ENCODE data around the gene SELENOK.
"Not testable (repeated sequence)": the region's sequence is repeated elsewhere in the genome, so short reads cannot be mapped to it uniquely, and the experiment has no call there.

The SELENOK gene
- 36.6 to 55.7 (median 44.6) reads per million in 4 experiments for total RNA-seq

DNA sequence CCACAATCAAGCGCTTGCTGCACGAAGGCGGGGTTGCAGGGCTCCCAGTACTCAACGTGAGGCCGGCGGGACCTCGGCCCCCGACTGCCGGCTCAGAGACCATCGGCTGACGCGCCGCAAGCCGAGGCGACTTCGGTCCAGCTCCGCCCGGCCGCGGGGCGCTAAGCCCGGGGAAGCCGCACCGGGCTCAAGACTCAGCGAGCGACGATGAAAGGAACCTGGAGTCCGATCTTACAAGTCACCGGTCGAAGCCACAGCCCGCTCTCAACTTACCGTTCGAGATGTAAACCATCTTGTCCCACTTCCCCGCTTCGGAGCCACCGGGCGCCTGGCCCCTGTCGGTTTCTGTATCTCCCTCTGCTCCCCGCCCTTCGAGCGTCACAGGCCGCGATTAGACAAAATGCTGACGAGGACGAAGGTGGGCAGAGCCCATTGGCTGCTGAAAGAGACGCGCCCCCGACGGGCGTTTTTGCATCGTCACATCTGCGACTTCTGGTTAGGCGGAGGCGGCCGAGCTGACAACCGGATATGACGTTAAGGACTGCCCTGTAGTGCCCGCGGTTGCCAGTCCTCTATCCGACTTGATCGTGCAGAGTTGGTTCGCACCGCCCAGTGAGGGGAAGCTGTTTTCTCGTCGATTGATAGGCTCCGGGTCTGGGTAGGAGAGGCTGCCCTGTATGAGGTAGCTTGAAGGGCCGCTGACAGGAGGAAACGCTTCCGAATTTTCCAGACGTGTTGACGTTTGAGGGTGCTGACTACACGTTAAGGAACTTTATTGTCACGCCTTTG, at the start of gene SELENOK:
Gene SELENOK, minus strand, starts transcription at position 363 of the 789 bp plus-strand sequence.
- peak; percentile 92 for DNase-seq

DNA sequence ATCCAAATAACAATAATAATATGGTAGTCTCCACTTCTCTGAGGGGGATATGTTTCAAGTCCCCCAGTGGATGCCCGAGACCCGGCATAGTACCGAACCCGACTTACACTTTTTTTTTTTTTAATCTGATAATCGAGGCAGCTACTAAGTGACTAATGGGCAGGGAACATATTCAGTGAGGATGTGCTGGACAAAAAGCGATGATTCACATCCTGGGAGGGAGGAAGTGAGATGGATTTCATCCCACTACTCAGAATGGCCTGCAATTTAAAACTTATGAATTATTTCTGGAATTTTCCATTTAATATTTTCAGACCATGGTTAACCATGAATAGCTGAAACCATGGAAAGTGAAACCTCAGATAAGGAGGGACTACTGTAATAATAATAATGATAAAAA, 49.5 kb upstream of the SELENOK start:
- no peak for DNase-seq

DNA sequence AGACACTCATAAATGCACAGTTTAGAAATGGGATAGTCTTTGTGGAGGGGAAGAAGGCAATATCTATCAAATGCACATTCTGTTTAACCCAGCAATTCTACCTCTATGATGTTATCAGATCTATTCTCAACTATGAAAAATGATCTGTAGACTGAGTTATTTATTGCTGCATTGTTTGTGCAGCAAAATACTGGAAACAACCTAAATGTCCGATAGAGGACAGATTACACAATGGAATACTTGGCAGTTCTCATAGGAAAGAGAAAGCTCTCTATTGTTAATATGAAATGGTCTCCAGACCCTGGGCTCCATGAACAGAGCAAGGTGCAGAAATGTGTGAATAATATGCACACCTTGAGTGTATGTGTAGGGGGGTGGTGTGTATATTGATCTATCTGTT, 49.0 kb upstream of the SELENOK start:
- no peak for DNase-seq

DNA sequence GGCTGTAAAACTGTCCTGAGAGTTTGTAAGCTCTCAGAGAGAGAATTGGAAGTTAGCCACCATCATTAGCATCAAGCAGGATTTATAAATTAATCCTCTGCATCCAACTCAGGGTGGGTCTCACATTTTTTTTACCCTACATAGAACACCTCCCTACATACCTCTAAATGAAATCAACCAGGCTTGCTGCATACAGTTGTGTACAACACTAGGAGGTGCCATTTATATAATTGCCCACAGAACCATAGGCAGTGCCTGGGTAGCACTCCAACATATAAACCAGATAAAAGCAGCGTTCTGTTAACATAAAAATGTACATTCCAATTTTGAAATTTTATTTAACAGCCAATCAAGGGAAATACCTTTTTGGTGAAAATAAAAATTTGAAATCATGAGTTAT, 48.2 kb upstream of the SELENOK start:
- DNase-seq = no peak

DNA sequence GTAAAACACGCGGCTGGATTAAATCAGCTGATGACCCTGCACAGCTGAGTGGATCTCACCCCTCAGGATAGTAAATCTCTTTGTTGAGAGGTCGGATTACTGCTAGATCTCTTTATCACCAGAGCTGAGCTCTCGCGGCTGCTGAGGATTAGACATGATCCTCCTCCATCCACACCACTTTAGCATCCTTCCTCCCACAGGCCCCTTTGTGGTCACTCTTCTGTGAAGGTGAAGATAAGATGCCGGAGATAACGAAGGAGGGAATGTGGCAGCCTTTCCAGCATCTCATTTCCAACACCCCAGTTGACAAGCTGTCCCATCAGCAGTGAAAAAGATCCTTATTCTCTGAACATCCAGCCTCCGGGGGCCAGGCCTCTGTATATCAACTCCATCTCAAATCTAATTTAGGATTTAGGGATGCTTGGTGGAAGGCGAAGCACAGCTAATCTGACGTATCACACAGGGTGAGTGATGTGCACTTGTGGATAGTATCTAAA, 47.5 kb upstream of the SELENOK start:
- DNase-seq = no peak

DNA sequence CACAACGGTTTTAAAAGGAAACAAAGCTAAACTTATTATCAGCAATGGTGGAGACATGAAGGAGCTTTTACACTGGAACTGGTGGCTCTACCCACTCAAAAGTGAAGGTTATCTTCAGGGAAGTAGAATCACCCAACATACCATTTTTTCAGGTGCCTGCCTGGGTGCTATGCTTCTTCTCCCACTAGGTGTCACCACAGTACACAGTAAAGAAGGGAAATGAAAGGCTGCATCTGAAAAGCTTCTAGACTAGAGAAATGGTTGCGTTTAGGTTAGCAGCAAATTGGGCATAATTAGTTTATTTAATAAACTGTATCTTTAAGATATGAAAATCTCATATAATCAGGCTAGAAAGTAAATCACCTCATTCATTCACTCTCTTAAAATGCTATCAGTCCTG, 47.0 kb upstream of the SELENOK start:
- no peak for DNase-seq

DNA sequence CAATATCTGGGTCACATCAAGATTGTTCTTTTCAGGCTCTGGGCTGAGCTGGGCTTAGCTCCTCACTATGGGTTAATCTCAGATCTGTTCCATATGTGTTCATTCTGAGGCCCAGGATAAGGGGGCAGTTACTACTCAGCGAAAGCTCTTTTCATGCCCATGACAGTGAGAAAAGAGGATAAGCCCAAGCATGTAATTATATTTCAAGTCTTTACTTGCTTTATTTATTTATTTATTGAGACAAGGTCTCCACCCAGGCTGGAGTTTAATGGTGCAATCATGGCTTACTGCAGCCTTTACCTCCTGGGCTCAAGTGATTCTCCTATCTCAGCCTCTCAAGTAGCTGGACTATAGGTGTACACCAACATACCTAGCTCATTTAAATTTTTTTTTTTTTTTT, 44.7 kb upstream of the SELENOK start:
- DNase-seq = no peak

DNA sequence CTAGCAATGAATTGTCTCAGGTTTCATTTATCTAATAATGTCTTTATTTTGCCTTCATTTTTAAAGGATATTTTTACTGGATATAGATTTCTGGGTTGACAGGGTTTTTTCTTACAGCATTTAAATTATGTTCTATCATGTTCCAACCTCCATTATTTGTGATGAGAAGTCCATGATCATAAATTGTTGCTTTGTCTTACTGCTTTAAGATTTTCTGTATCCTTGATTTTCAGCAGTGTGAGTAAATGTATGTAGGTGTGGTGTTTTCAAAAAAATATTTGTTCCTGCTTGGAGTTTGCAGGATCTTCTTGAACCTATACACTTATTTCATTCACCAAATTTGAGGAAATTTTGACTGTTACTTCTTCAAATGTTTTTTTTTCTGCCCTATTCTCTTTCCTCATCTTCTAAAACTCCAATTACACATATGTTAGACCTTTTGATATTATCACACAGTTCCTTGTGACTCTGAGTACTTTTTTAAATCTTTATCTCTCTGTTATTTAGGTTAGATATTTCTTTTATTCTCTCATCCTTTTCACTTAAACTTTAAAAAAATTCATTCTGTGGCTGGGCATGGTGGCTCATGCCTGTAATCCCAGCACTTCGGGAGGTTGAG, 43.7 kb upstream of the SELENOK start:
- no peak for DNase-seq

DNA sequence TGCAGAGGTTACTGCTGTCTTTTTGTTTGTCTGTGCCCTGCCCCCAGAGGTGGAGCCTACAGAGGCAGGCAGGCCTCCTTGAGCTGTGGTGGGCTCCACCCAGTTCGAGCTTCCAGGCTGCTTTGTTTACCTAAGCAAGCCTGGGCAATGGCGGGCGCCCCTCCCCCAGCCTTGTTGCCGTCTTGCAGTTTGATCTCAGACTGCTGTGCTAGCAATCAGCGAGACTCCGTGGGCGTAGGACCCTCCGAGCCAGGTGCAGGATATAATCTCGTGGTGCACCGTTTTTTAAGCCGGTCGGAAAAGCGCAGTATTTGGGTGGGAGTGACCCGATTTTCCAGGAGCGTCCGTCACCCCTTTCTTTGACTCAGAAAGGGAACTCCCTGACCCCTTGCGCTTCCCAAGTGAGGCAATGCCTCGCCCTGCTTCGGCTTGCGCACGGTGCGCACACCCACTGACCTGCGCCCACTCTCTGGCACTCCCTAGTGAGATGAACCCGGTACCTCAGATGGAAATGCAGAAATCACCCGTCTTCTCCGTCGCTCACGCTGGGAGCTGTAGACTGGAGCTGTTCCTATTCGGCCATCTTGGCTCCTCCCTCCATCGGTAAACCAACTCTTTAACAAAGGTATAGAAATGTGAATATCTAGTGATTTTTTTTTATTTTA, 35.7 kb upstream of the SELENOK start:
- not testable (repeated sequence) for DNase-seq

DNA sequence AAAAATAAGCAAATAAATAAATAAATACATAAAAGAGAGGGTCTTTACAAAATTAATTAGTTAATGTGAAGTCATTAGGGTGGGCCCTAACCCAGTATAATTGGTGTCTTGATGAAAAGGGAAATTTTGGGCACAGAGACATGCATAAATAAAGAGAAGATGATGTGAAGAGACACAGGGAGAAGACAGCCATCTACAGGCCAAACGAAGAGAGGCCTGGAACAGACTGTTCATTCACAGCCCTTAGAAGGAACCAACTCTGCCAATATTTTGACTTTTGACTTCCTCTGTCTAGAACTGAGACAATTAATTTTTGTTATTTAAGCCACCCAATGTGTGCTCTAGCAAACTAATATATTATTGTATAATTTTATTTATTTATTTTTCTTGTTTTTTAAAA, 29.6 kb upstream of the SELENOK start:
- no peak for DNase-seq

DNA sequence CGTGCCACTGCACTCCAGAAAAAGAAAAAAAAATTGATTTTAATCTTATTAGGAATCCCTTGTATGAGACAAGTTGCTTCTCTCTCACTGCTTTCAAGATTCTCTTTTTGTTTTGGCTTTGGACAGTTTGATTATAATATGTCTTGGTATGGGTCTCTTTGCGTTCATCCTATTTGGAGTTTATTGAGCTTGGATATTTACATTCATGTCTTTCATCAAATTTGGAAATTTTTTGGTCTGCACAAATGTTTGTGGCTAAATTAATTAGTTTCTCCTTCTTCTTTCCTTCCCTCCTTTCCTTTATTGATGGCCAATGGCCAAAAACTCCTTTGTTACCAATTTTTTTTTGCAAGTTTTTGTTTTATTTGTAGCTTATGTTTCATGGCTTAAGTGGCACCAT, 28.1 kb upstream of the SELENOK start:
- no peak for DNase-seq

DNA sequence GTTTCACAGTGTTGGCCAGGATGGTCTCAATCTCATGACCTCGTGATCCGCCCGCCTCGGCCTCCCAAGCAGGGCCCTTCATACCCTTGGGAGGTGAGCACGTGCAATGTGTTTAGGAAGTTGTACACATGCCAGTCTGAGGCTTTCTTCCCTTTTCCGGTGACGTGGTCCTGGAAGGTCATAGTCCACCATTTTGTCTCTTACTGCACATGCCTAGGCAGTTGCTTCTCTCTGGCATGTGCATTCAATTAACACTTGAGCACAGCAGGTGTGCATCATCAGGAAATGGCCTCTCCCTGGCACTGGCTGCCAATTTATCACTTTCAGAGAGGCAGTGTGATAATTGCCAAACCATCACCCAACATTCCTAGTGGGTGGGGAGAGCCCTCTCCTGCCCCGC, 21.7 kb upstream of the SELENOK start:
- DNase-seq = no peak

DNA sequence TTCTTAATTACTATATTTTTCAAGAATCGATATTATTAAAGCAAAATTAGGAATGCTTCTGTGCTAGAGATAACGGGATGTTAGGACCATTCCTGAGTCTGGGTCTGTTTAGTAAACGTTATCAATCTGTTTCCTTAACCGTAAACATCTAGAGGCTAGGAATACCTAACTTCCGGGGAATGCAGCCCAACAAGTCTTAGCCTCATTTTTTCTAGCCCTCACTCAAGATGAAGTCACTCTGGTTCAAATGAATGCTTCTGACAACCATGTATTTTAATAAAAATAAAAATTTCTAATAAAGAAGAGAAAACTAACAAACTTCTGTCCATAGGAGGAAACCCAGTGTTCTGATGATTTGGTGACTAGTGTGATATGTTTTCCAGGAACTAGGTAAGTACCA, 11.1 kb upstream of the SELENOK start:
- no peak for DNase-seq

DNA sequence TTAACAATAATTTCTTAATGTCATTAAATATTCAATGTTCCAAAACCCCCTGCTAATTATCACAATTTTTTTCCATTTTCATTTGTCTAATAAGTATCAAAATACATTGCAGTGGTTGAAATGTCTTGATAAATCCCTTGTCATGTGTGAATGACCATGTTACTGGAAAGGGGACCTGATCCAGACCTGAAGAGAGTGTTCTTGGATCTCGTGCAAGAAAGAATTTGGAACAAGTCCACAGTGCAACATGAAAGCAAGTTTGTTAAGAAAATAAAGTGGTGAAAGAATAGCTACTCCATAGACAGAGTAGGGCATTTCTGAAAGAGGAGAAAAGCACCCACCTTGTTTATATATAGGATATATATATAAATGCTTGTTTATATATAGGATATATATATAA, 10.4 kb upstream of the SELENOK start:
- no peak for DNase-seq

DNA sequence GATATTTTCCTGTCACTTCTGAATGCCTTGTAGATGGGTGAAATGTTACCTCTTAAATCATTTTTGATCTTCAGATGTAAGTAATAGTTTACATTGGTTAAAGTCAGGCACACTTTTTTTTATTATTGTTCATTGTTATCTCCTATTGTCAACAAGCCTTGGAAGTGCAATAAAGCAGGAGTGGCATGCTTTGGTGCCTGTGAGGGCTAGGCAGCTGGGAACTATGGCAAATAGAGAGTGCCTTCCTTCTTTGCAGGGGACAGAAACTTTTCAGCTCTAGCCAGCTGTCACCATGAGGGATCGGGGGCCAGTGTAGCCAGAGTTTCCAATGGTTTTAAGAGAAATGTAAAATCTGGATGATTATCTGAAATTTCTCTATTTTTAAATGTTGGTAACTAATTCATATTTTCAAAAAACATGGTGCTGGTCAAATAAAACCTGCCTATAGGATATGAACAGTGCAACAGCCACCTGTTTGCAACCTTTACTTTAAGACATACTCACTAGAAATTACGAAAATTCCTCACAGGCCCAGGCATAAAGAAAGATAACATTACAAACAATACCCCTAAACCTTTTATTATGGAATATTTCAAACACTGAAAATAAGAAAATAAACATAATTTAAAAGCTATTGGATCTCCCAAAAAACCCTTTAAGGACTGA, 9.1 kb upstream of the SELENOK start:
- DNase-seq = no peak

DNA sequence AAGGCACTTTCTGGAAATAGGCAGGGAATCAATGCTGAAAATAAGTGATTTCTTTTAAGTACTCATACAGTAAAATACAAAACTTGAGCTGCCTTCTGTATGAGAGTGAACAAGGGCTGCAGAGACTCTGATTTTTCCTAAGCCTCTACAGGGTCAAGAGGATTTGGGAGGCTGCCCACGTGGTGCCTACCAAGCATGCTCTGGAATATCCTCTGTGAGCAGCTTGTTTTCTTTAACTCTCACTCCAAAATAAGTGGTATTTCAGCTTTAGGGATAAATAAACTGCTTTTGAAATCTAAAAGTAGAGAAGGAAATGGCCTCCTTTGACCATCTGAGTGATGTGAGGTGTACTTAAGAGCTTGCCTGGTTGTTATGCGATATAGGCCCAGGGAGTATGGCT, 8.1 kb upstream of the SELENOK start:
- no peak for DNase-seq

DNA sequence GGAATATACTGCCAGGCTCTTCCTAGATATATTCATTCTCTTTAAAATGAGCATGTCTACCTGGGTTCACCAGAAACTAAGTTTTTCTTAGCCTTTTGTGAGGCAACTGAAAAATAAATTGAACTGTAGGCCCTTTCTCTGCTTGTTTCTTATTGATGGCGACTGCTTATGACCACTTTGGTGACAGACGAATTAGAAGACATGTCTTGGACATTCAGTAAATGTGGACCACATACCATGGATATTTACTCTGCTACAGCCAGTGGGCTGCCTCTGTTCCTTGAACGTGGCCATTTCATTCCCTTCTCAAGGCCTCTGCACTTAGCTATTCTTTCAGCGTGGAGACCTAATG, 603 bp upstream of the SELENOK start:
- no peak for DNase-seq

DNA sequence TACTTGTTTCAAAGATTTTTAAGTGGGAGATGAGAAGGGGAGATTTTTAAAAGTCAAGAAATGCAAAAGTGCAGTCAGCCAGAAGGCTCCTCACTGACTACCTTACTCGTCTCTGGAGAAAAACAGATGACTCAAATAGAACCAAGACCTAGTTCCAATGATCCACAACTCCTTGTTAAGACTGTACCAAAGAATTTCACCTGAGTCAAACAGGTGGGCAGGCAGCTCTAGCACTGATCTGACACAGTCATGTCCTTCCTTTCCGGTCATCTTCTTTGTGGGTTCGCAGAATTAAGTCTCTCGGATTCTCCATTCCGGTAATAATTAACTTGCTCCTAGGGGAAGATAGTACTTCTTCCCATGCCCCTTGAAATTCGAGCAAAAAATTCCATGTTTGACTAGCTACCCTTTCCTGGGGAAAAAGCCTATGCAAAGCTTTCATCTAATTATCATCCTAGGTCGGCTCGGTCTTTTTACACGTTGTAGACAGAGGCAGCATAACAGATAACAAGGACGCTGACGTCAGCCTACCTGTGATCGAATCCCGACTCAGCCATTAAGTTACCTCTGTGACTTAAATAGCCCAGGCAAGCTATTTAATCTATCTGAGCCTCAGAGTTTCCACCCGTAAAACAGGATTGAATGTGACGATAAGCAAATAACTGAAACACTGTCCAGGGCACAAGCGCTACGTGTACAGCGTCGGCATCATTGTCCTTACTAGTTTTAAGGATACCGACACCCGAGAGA, 758 bp downstream of the SELENOK start:
- peak; percentile 38 for DNase-seq

DNA sequence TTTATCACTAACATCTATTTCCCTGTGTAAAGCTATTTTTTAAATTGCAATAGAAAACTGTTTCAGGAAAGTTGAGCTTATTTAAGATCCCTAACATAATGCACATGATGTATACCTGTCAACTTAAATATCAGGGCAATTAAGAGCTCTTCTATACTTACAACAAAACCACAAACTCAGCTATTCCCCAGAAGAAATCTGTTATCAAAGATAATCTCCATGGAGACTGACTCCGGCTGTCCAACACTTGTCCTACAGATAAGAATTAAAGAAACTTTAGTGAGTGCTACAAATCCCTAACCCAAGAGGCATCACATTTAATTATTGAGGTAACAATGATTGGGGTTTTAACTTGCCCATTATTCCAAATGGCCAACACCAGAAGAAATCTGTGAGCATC, 3.4 kb downstream of the SELENOK start:
- DNase-seq = no peak

DNA sequence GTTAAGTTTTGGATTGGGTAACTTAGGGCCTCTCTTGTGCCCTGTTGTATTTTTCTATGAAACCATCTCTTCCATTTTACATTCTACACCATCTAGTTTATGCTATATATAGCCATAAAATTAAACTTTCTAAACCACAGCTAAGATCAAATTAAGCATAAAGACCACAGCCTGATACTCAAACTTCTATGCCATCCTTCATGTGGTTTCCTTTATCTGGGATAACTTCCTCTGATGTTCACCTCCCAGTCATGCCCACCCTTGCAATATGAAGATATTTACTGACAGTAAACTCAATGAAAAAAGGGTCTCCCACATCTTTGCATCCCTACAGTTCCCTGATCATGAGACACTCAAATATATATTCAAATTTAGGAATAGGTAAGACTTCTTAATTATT, 4.2 kb downstream of the SELENOK start:
- DNase-seq = no peak

DNA sequence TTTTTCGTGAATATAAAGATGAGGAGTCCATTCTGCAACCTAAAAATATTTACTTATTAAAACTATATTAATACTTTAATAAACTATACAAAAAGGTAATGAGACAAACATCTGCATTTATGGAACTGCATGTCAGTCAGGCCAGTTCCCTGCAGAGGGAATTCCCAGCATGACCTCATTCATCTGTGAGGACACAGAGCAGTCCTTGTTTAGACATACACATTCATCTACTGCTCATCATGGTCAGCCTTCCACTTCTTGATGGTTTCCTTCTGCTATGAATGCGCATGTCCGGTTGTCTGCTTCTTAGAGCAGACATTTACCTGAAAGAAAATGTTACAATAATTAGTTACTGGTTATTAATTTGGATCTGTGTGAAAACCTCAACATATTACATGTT, 6.4 kb downstream of the SELENOK start:
- no peak for DNase-seq

DNA sequence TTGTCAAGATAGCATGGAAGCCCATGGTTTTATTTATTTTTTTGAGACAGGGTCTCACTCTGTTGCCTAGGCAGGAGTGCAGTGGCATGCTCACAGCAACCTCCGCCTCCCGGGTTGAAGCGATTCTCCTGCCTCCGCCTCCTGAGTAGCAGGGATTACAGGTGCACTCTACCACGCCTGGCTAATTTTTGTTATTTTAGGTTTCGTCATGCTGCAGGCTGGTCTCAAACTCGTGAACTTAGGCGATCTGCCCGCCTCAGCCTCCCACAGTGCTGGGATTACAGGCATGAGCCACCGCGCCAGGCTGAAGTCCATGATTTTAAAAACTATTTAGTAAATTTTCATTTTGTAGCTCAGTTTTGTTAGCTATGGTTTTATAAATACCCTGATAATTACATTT, 7.0 kb downstream of the SELENOK start:
- DNase-seq = no peak

DNA sequence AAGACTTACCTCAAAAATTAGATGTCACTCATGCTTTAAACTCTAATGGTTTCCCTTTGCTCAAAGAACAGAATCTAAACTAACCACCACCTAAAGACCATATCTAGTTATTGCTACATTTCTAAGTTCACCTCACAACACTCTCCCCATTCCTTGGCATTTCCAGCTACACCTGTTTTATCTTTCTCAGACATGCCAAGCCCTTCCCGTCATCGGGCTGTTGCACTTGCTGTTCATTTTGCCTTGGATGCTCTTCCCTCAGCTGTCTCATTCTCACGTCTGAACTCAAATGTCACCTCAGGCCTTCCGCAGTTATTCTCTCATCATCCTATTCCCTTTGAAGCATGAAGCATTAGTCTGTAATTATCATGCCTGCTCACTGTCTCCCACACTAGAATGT, 8.7 kb downstream of the SELENOK start:
- no peak for DNase-seq

All from effector CD8-positive, alpha-beta T cell (primary cell).